Measurements from ENCODE around the gene ZIK1.

The ZIK1 gene

GRCh38 chr19:57558525-57558924 lies 25.4 kb upstream of the ZIK1 start:
- no peak for TF ChIP-seq CTCF (IDR thresholded peaks at IDR 0.05; ENCODE audit: insufficient read depth, low read length, poor library complexity, severe bottlenecking)

GRCh38 chr19:57559008-57559403 lies 24.9 kb upstream of the ZIK1 start:
- TF ChIP-seq CTCF (IDR thresholded peaks at IDR 0.05; ENCODE audit: insufficient read depth, low read length, poor library complexity, severe bottlenecking): no peak
- peak; percentile 38 for DNase-seq (ENCODE audit: extremely low read depth, insufficient read length)
- Histone ChIP-seq H3K27me3 (replicated peaks; ENCODE audit: control insufficient read depth, insufficient read depth, low read length) (no peaks in the 10 kb centered on the region), H3K4me3 (replicated peaks; ENCODE audit: low read depth, low read length) (peak overlapping the region; percentile 94), H3K36me3 (ENCODE audit: control insufficient read depth, insufficient read depth, low read length) (peaks cover 11% of the 10 kb centered on the region)

More at GRCh38 chr19:57558525-57558924, 25.4 kb upstream of the ZIK1 start:
- Histone ChIP-seq H3K27me3 (replicated peaks; ENCODE audit: control insufficient read depth, insufficient read depth, low read length) (no peaks in the 10 kb centered on the region), H3K4me3 (replicated peaks; ENCODE audit: low read depth, low read length) (peak overlapping the region; percentile 94), H3K36me3 (ENCODE audit: control insufficient read depth, insufficient read depth, low read length) (peaks cover 11% of the 10 kb centered on the region)
- DNase-seq (ENCODE audit: extremely low read depth, insufficient read length): no peak

- Histone ChIP-seq H3K4me3 (replicated peaks; ENCODE audit: low read depth, low read length) (peak within 1 kb of the TSS; percentile 94), H3K27me3 (replicated peaks; ENCODE audit: control insufficient read depth, insufficient read depth, low read length) (no peaks in the 10 kb centered on the region), H3K36me3 (ENCODE audit: control insufficient read depth, insufficient read depth, low read length) (peaks cover 6% of the 10 kb centered on the region)
- no peak for TF ChIP-seq CTCF (IDR thresholded peaks at IDR 0.05; ENCODE audit: insufficient read depth, low read length, poor library complexity, severe bottlenecking)
- peak; percentile 89 for DNase-seq (ENCODE audit: extremely low read depth, insufficient read length)
These were observed 24.4 kb upstream of the ZIK1 start, which contains the start of gene ZNF550 for GRCh38 chr19:57559404-57560025. ZNF550 (minus strand) TSS chr19:57559863; CDS start chr19:57559682, 181 bp downstream.

- peaks cover 4% of the 10 kb centered on the region for H3K36me3 ChIP-seq (ENCODE audit: control insufficient read depth, insufficient read depth, low read length)
- TF ChIP-seq CTCF (IDR thresholded peaks at IDR 0.05; ENCODE audit: insufficient read depth, low read length, poor library complexity, severe bottlenecking): no peak
- peak overlapping the region; percentile 94 for H3K4me3 ChIP-seq (replicated peaks; ENCODE audit: low read depth, low read length)
- peak; percentile 22 for DNase-seq (ENCODE audit: extremely low read depth, insufficient read length)
- no peaks in the 10 kb centered on the region for H3K27me3 ChIP-seq (replicated peaks; ENCODE audit: control insufficient read depth, insufficient read depth, low read length)
These were observed 23.9 kb upstream of the ZIK1 start for GRCh38 chr19:57560049-57560491.

- TF ChIP-seq CTCF (IDR thresholded peaks at IDR 0.05; ENCODE audit: insufficient read depth, low read length, poor library complexity, severe bottlenecking): no peak
- H3K27me3 ChIP-seq (replicated peaks; ENCODE audit: control insufficient read depth, insufficient read depth, low read length): no peaks in the 10 kb centered on the region
- H3K36me3 ChIP-seq (ENCODE audit: control insufficient read depth, insufficient read depth, low read length): no peaks in the 10 kb centered on the region
- DNase-seq (ENCODE audit: extremely low read depth, insufficient read length): no peak
- no peak overlapping the region for H3K4me3 ChIP-seq (replicated peaks; ENCODE audit: low read depth, low read length)
These were observed 20.4 kb upstream of the ZIK1 start for GRCh38 chr19:57563547-57563946.

Data from GM06990 (cell line).